ENCODE data around the gene RAPH1. TPM values are rescaled to one million over a fixed set of nuclear protein-coding genes. Genes with fewer than 3 reads are reported as not detected.
A peak's percentile ranks its signal among the peaks of the same experiment; 100 is the strongest.

RAPH1 gene
- total and polyA plus RNA-seq, 2 experiments from 2014 or later, result 5.0 to 36.2 TPM

DNA sequence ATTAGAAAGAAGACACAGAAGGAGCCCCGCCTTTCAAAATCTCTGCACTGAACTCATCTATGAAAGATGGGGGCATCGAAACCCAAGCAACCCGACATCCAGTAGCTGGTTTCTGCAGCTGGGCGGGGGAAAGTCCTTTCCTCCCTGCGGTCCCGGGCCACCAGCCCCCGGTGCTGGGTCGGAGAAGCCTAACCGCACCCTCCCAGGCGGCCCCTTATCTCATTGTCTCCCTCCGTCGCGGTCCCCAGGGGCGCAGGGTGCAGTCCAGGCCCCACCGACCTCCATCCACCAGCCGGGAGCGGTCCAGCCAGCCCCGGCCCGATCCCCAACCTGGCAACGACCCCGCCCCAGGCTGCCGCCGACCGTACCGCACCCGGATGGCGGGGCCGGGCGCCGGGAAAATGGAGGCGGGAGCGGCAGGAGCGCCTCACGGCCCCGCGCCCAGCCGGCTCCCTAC, 452 bp downstream of the RAPH1 start:
- Histone ChIP-seq H3F3A (replicated peaks; ENCODE audit: low read depth) (peaks cover 10% of the 10 kb centered on the region; the same call in 1 of the 2 replicates), H3K27ac (ENCODE audit: low read depth) (peak overlapping the region; percentile 73; the same call in 1 of the 2 replicates), H3K27me3 (ENCODE audit: insufficient read depth) (peaks cover 19% of the 10 kb centered on the region), H3K79me2 (replicated peaks; ENCODE audit: insufficient read depth) (peaks cover 43% of the 10 kb centered on the region), H3K4me1 (ENCODE audit: insufficient read depth) (peaks cover 32% of the 10 kb centered on the region), H3K9me2 (ENCODE audit: insufficient read depth) (no peaks in the 10 kb centered on the region), H3K4me3 (peak overlapping the region; percentile 87), H4K20me1 (replicated peaks; ENCODE audit: insufficient read depth) (peaks cover 19% of the 10 kb centered on the region), H3K4me2 (peak overlapping the region; percentile 88), H2AFZ (peak overlapping the region; percentile 43; the same call in 1 of the 2 replicates), H3K36me3 (ENCODE audit: insufficient read depth) (0 out of 2 replicates have a peak, but pooled peaks cover 3% of the 10 kb centered on the region)
- no peak for TF ChIP-seq CREB1 (CRISPR knock-in tag; IDR thresholded peaks at IDR 0.05; ENCODE audit: low read depth)
- TF ChIP-seq, protein P1, sequence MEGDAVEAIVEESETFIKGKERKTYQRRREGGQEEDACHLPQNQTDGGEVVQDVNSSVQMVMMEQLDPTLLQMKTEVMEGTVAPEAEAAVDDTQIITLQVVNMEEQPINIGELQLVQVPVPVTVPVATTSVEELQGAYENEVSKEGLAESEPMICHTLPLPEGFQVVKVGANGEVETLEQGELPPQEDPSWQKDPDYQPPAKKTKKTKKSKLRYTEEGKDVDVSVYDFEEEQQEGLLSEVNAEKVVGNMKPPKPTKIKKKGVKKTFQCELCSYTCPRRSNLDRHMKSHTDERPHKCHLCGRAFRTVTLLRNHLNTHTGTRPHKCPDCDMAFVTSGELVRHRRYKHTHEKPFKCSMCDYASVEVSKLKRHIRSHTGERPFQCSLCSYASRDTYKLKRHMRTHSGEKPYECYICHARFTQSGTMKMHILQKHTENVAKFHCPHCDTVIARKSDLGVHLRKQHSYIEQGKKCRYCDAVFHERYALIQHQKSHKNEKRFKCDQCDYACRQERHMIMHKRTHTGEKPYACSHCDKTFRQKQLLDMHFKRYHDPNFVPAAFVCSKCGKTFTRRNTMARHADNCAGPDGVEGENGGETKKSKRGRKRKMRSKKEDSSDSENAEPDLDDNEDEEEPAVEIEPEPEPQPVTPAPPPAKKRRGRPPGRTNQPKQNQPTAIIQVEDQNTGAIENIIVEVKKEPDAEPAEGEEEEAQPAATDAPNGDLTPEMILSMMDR (conservative IDR thresholded peaks at IDR 0.05; ENCODE audit: low read depth in 2 of 2), result no peak
- TF ChIP-seq, protein P2, sequence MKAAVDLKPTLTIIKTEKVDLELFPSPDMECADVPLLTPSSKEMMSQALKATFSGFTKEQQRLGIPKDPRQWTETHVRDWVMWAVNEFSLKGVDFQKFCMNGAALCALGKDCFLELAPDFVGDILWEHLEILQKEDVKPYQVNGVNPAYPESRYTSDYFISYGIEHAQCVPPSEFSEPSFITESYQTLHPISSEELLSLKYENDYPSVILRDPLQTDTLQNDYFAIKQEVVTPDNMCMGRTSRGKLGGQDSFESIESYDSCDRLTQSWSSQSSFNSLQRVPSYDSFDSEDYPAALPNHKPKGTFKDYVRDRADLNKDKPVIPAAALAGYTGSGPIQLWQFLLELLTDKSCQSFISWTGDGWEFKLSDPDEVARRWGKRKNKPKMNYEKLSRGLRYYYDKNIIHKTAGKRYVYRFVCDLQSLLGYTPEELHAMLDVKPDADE (IDR thresholded peaks at IDR 0.05), result no peak
- no peak for TF ChIP-seq JUNB (IDR thresholded peaks at IDR 0.05; ENCODE audit: unreplicated experiment)
- TF ChIP-seq NANOG (IDR thresholded peaks at IDR 0.05; ENCODE audit: borderline replicate concordance), result no peak
- no peak for TF ChIP-seq STAT1 (IDR thresholded peaks at IDR 0.05; ENCODE audit: unreplicated experiment)
- TF ChIP-seq, protein P3, sequence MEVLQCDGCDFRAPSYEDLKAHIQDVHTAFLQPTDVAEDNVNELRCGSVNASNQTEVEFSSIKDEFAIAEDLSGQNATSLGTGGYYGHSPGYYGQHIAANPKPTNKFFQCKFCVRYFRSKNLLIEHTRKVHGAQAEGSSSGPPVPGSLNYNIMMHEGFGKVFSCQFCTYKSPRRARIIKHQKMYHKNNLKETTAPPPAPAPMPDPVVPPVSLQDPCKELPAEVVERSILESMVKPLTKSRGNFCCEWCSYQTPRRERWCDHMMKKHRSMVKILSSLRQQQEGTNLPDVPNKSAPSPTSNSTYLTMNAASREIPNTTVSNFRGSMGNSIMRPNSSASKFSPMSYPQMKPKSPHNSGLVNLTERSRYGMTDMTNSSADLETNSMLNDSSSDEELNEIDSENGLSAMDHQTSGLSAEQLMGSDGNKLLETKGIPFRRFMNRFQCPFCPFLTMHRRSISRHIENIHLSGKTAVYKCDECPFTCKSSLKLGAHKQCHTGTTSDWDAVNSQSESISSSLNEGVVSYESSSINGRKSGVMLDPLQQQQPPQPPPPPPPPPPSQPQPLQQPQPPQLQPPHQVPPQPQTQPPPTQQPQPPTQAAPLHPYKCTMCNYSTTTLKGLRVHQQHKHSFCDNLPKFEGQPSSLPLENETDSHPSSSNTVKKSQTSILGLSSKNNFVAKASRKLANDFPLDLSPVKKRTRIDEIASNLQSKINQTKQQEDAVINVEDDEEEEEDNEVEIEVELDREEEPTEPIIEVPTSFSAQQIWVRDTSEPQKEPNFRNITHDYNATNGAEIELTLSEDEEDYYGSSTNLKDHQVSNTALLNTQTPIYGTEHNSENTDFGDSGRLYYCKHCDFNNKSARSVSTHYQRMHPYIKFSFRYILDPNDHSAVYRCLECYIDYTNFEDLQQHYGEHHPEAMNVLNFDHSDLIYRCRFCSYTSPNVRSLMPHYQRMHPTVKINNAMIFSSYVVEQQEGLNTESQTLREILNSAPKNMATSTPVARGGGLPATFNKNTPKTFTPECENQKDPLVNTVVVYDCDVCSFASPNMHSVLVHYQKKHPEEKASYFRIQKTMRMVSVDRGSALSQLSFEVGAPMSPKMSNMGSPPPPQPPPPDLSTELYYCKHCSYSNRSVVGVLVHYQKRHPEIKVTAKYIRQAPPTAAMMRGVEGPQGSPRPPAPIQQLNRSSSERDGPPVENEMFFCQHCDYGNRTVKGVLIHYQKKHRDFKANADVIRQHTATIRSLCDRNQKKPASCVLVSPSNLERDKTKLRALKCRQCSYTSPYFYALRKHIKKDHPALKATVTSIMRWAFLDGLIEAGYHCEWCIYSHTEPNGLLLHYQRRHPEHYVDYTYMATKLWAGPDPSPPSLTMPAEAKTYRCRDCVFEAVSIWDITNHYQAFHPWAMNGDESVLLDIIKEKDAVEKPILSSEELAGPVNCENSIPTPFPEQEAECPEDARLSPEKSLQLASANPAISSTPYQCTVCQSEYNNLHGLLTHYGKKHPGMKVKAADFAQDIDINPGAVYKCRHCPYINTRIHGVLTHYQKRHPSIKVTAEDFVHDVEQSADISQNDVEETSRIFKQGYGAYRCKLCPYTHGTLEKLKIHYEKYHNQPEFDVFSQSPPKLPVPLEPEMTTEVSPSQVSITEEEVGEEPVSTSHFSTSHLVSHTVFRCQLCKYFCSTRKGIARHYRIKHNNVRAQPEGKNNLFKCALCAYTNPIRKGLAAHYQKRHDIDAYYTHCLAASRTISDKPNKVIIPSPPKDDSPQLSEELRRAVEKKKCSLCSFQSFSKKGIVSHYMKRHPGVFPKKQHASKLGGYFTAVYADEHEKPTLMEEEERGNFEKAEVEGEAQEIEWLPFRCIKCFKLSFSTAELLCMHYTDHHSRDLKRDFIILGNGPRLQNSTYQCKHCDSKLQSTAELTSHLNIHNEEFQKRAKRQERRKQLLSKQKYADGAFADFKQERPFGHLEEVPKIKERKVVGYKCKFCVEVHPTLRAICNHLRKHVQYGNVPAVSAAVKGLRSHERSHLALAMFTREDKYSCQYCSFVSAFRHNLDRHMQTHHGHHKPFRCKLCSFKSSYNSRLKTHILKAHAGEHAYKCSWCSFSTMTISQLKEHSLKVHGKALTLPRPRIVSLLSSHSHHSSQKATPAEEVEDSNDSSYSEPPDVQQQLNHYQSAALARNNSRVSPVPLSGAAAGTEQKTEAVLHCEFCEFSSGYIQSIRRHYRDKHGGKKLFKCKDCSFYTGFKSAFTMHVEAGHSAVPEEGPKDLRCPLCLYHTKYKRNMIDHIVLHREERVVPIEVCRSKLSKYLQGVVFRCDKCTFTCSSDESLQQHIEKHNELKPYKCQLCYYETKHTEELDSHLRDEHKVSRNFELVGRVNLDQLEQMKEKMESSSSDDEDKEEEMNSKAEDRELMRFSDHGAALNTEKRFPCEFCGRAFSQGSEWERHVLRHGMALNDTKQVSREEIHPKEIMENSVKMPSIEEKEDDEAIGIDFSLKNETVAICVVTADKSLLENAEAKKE (CRISPR knock-in tag; IDR thresholded peaks at IDR 0.05), result no peak
- TF ChIP-seq ZNF114 (CRISPR knock-in tag; IDR thresholded peaks at IDR 0.05), result no peak
- TF ChIP-seq REST (IDR thresholded peaks at IDR 0.05; ENCODE audit: unreplicated experiment), result no peak
- no peak overlapping the region for H3K27ac Mint-ChIP-seq
- peak overlapping the region; percentile 81 for H3K4me3 Mint-ChIP-seq
- peaks cover 12% of the 10 kb centered on the region for H3K27me3 Mint-ChIP-seq (ENCODE audit: insufficient read depth, low read depth, poor library complexity)
- peaks cover 33% of the 10 kb centered on the region; the same call in 2 of the 3 replicates for H3K4me1 Mint-ChIP-seq
- no peak for DNase-seq (ENCODE audit: low spot score)
- H3K9me3 Mint-ChIP-seq, result peaks cover 9% of the 10 kb centered on the region
- H3K36me3 Mint-ChIP-seq (ENCODE audit: low read depth), result peaks cover 5% of the 10 kb centered on the region; the same call in 1 of the 3 replicates
- peak; percentile 60 for ATAC-seq

Measured in GM23338 (cell line).